GM19395 (cell line): ENCODE measurements around the gene CLMN.
A peak's percentile ranks its signal among the peaks of the same experiment; 100 is the strongest.

ENCODE experiments used
- ATAC-seq: cut with Tn5 transposase; IDR thresholded peaks from one replicate; pipeline ENCODE4 v1.9.1; 2021; ENCODE audit warnings: mild to moderate bottlenecking, moderate library complexity; ENCODE audit not compliant: unreplicated experiment

CLMN gene

DNA sequence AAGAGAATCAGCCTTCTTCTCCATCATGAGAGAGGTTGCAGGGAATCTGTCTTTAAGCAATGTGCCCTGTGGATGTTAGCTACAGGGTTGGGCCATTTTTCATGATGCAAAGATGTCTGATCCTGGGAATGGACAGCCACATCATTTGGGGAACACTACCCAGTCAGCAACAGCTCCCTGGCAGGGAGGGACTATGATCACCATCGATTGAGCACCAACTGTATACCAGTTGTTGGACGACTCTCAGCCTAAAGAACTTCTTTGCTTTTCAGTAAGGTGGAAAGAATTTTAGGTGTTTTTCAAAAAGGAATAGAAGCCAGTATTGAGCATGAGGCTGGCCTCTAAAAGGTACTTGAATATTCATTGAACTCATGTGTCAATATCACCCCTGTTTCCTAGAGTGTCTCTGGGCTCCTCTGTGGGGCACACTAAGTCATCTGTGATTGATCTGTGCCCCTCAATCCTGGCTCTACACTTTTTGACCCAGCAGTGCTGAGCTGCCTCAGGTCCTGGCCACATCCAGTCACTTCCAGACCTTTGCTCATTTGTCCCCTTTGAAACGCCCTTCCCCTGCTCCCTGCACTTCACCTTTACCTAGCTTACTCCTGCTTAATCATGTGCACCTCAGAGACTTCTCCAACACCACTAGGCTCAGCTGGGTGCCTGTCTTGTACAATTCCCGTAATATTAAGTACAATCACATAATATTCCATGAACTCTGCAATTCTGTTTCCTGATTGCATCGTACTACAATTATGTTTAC, 2.2 kb upstream of the CLMN start:
- ATAC-seq: no peak

GRCh38 chr14:95320955-95321600, 1.4 kb upstream of the CLMN start:
- no peak for ATAC-seq

DNA sequence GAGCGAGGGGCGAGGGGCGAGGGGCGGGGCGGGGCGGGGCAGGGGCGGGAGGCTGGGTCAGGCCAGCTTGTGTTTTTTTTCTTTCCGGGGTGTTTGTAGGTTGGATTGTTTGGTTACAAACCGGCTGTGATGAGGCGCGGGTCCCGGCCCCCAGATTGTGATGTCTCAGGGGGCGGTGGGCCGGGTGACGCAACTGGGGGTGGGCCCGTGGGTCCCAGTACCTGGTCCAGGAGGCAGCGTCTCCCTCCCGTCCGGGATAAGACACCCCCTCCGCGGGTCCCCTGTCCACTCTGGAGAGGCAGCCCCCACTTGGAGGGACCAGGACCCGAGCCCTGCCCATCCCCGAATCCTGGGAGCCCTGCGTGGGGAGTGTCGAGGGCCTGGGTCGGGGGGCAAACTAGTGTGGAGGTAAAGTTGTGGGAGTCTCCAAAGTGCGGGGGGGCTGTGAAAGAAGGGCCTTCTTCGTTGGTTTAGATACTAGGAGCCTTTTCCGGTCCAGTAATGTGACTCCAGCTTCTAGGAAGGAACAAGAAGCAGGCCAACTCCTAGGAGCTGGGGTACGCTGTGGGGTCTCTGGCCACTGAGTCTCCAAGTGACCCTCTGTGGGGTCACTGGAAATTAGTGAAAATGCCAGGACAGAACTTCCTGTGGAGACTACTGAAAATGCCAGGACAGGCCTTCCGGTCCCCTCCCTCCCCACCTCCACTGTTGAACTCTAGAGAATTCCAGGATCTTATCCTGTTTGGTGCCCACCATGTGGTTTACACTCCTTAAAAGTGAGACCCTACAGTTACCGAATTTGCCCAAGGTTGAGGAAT, 579 bp upstream of the CLMN start:
- ATAC-seq: no peak

DNA sequence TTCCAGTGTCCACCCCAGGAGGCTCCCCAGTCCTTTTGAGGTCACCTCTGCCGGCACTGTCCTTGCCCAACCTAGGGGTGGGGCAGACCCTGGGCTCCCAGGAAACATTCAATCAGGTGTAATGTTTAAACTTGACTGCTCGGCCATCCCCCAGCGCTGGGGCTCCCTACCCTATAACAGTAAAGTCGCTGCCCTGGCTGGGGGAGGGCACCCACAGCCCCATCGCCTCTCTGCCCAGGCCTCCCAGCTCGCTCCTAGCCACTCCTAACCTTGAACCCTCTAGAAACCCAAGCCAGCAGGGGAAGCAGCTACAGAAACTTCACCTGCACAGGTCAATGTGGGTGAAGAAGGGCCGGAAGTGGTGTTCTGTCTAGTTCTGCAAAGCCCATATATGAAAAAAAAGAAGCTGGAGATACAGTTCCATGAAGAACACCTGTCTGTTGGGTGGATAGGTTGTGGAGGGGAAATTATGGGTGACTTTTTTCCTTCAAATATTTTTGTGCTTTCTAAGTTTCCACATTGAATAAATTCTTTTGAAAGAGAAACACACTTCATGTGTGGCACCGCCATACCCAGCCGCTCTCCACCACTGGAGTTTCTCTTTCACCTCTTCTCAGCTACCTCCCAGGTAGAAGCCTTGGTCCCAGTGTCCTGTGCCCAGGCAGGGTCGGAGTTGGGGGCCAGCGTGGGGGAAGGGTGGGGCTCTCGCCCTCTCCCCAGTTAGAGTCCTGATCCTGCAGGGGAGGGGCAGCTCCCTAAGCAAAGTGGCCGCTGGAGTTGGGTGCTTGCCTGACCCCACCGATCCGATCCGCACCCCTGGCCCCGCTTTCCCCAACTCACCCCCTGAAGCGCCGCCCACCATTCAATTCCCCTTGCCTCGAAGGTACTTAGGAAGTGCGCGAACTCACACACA, 1.1 kb downstream of the CLMN start:
- no peak for ATAC-seq

- ATAC-seq: no peak
These were observed 1.8 kb downstream of the CLMN start for GRCh38 chr14:95317817-95318343.

DNA sequence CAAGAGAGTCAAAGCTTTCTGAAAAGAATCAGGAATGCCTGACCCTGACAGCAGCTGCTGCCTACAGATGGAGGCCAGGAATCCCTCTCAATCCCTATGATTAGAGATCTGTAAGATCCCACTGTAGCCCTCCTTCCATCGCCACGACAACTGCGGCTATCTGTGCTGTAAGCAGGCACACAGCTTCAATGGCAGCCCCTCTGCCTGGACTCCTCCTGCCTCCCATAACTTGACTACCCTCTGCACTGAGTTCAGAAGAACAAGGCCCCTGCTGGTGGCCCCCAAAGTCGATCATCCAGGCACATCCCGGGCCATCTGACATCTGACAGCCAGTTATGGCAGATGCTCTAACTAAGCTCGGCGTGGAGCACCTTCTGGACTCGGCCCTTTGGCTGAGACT, 2.9 kb downstream of the CLMN start:
- ATAC-seq: no peak

GRCh38 chr14:95315579-95315978, 4.1 kb downstream of the CLMN start:
- ATAC-seq: no peak

DNA sequence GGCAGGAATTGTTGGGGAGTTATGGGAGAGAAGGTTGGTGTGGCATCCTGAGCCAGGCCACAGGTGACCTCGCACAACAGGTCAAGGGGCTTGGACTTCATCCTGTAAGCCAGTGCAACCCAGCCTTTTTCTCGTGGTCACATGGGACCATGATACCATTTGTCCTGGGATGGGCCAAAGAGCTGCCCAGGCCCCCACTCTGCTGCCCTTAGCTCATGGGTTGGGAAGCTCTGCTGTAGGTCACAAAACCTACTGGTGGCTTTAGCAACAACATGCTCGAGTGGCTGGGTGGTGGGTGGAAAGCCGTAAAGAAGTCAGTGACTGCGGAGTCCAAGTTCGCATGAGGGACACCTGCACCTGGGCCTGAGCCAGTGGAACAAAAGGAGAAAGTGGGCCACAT, 4.6 kb downstream of the CLMN start:
- ATAC-seq: no peak

DNA sequence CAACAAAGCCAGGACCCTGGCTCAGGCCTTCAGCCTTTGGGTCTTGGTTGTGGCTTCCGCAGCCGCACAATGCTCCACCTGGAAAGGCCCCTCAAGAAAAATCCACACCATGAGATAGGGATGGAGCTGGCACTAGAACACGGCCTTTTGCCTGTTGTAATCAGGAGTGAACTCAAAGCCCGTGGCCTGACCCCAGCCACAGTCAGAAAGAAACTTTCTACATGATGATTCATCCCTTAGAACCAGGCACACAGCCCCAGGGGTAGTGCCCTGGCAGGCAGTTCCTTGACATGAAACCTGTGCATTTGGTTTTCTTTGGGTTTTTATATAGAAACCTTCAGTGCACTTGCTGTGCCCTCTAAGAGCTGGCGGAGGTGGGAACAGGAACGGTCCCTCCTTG, 5.1 kb downstream of the CLMN start:
- peak; percentile 73 for ATAC-seq

DNA sequence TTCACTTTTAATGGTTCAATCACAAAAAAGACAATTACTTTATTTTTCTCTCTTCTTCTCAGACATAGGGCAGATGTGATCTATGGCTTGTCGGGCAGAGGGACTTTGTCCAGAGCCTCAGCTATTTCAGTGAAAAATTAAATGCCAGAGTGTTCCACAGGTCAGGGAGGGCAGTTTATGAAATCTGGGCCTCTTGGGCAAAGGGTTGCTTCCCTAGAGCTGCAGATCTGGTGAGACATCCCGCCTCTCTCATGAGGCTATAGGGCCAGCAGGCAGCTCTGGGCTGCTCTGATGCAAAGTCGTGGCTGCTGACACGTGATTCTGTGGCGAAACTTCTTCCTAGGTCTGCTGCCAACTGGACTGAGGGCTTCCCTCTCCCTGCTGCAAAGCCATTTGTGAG, 6.0 kb downstream of the CLMN start:
- no peak for ATAC-seq

DNA sequence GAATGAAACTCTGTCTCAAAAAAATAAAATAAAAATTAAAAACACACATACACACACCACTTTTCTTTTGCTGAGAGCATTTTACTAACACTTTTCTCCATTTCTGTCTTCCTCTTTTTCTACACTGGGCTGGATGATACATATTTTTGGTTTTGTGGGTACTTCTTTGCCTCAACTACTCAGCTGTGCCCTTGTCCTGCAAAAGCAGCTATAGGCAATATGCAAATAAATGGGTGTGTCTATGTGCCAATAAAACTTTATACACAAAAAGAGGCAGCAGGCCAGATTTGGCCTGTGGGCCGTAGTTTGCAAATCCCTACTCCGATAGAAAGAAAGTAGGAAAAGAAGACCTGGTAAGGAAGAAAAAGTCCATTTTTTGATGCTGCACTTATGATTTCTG, 6.5 kb downstream of the CLMN start:
- no peak for ATAC-seq

- ATAC-seq: no peak
These were observed 7.4 kb downstream of the CLMN start for GRCh38 chr14:95312311-95312710.

DNA sequence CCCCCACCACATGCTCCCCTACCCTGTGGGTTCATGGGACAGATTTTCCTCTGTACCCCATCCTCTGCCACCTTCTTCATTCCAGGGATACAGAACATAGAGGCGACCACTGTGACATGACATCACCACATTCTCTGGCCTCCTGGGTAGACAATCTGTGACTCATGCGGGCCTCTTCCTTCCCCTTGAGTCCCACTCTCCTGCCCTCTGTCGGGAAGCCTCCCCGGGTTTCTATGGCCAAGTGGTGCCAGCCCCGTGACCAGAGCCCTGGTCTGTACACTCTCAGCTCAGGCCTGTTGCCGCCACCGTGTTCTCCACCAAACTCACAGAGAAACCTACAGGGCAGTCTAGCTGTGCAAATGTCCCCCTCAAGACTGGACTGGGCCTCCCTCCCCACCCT, 8.0 kb downstream of the CLMN start:
- ATAC-seq: no peak

- ATAC-seq: no peak
These were observed 8.9 kb downstream of the CLMN start for GRCh38 chr14:95310635-95311380.

GRCh38 chr14:95309261-95310051, 10.3 kb downstream of the CLMN start:
- ATAC-seq: no peak

DNA sequence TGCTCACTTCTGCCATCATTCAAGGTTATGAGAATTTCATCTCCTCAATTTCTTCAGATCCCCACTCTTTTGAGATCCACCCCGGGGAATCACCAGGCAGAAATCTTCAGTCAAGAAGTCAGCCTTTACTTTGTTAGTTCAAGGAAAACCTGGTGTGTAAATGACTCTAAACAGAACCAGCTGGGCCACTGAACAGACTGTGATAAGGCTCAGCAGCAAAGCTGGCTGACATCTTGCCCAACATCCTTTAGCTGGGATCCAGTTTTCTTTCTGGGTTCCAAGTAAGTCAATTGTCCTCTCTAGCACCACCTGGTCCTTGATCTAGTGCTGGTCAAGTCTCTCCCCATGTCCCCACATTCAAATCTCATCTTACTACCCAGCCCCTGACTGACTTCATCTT, 11.6 kb downstream of the CLMN start:
- ATAC-seq: no peak

GRCh38 chr14:95307402-95308041, 12.2 kb downstream of the CLMN start:
- no peak for ATAC-seq

GRCh38 chr14:95305940-95306339, 13.8 kb downstream of the CLMN start:
- no peak for ATAC-seq

GRCh38 chr14:95305145-95305544, 14.6 kb downstream of the CLMN start:
- no peak for ATAC-seq
